Stimulated activated CD4-positive, alpha-beta T cell treated with anti-CD3 and anti-CD28 coated beads, Interleukin-1b, Interleukin-23, amount 100 ng/mL, for 4 hours (primary cell): ENCODE data around the gene BBC3.
"Not testable (repeated sequence)": the region's sequence is repeated elsewhere in the genome, so short reads cannot be mapped to it uniquely, and the experiment has no call there.

Experiments
- DNase-seq, 2 donors: peaks; one replicate each; pipeline ENCODE4 v3.0.0-alpha.2; 2020; ENCODE audit warnings: low read depth in 2 of 2

Gene BBC3

GRCh38 chr19:47230921-47231214, at the start of gene BBC3:
Gene BBC3, minus strand, starts transcription at chr19:47231199. Its CDS starts 2,768 bp downstream, at chr19:47228431.
- no peak for DNase-seq

GRCh38 chr19:47280183-47280797, 49.3 kb upstream of the BBC3 start:
- peak; percentile 46 for DNase-seq

- DNase-seq, result not testable (repeated sequence)
Observed at GRCh38 chr19:47276513-47276912, 45.5 kb upstream of the BBC3 start.

GRCh38 chr19:47275791-47276461, 44.9 kb upstream of the BBC3 start:
- no peak for DNase-seq

GRCh38 chr19:47274891-47275761, 44.1 kb upstream of the BBC3 start:
- no peak for DNase-seq

GRCh38 chr19:47274071-47274890, 43.3 kb upstream of the BBC3 start, which contains the start of gene INAFM1:
Gene INAFM1, plus strand, starts transcription at chr19:47274885. Its CDS starts 35 bp downstream, at chr19:47274920.
- DNase-seq, result peak; percentile 100

- peak; percentile 81 for DNase-seq
Observed at GRCh38 chr19:47273313-47274070, 42.5 kb upstream of the BBC3 start.

GRCh38 chr19:47272448-47273312, 41.7 kb upstream of the BBC3 start:
- DNase-seq, result peak in 1 of 2 donors; percentile 51

- DNase-seq, result no peak
Observed at GRCh38 chr19:47271949-47272348, 41.0 kb upstream of the BBC3 start.

- DNase-seq, result no peak
Observed at GRCh38 chr19:47270408-47270807, 39.4 kb upstream of the BBC3 start.

GRCh38 chr19:47269596-47269995, 38.6 kb upstream of the BBC3 start:
- no peak for DNase-seq

GRCh38 chr19:47268028-47268427, 37.0 kb upstream of the BBC3 start:
- no peak for DNase-seq

- DNase-seq, result no peak
Observed at GRCh38 chr19:47267350-47267759, 36.4 kb upstream of the BBC3 start.

- no peak for DNase-seq
Observed at GRCh38 chr19:47266401-47266941, 35.5 kb upstream of the BBC3 start.

- DNase-seq, result no peak
Observed at GRCh38 chr19:47264629-47265028, 33.6 kb upstream of the BBC3 start.

- not testable (repeated sequence) for DNase-seq
Observed at GRCh38 chr19:47261946-47262793, 31.2 kb upstream of the BBC3 start.

GRCh38 chr19:47260476-47260875, 29.5 kb upstream of the BBC3 start:
- no peak for DNase-seq

- no peak for DNase-seq
Observed at GRCh38 chr19:47258895-47259555, 28.0 kb upstream of the BBC3 start.
